ENCODE data around the gene ITGB2. TPM values are rescaled to one million over a fixed set of nuclear protein-coding genes. Genes with fewer than 3 reads are reported as not detected.
A peak's percentile ranks its signal among the peaks of the same experiment; 100 is the strongest.
"Not testable (repeated sequence)": the region's sequence is repeated elsewhere in the genome, so short reads cannot be mapped to it uniquely, and the experiment has no call there.

Gene ITGB2
- total RNA-seq, 1 donor from 2014 or later = 292 TPM

DNA sequence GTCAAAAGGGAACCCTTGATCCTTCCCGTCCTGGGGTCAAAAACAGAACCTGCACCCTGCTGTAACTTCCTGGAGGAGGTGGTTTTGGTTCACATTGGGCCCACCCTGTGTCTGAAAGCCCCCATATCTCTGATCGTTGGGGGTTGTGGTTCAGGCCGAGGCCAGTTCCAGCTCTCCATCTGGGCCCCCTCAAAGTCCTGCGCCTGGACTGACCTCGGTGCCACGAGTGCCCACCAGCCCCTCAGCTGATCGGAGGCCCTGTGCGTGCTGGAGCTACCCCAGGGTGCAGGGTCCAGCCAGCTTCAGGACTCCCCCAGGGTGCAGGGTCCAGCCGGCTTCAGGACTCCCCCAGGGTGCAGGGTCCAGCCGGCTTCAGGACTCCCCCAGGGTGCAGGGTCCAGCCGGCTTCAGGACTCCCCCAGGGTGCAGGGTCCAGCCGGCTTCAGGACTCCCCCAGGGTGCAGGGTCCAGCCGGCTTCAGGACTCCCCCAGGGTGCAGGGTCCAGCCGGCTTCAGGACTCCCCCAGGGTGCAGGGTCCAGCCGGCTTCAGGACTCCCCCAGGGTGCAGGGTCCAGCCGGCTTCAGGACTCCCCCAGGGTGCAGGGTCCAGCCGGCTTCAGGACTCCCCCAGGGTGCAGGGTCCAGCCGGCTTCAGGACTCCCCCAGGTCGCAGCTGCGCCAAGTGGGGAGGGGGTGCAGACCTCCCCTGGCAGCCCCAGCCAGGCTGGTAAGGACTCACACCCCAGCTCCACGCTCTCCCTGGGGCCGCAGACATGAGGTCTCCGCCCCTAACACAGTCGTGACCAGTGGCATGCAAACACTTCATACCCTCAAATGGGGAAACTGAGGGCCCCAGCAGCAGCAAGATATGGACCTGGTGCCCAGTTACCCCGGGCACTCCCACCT, 7.9 kb downstream of the ITGB2 start:
- DNase-seq (ENCODE audit: low spot score); intact Hi-C loops (cut with micrococcal nuclease); H3K27me3 Mint-ChIP-seq (ENCODE audit: insufficient read depth); H3K9me3 Mint-ChIP-seq: not testable (repeated sequence)
- Mint-ChIP-seq H3K4me3 (peak overlapping the region; percentile 78), H3K36me3 (ENCODE audit: low read depth) (peaks cover 38% of the 10 kb centered on the region), H3K4me1 (ENCODE audit: low read depth) (peaks cover 75% of the 10 kb centered on the region), H3K27ac (peak overlapping the region; percentile 99)

DNA sequence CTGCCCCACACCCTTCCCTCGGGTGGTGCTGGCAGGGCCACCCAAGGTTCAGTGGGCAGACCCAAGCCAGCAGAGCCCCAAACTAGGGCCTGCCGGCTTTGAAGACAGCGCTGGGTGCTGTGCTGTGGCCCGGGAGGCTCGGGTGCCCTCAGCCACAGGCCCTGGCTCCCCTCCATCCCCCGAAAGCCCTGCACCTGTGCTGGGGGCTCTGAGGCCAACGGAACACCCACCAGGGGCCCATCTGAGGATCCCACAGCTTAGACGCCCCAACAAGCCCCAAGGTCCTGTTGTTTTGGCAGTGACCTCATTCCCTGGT, 8.6 kb downstream of the ITGB2 start:
- Mint-ChIP-seq H3K36me3 (ENCODE audit: low read depth) (peaks cover 32% of the 10 kb centered on the region), H3K27ac (peak overlapping the region; percentile 90), H3K4me1 (ENCODE audit: low read depth) (peaks cover 69% of the 10 kb centered on the region), H3K27me3 (ENCODE audit: insufficient read depth) (no peaks in the 10 kb centered on the region), H3K4me3 (peak overlapping the region; percentile 78), H3K9me3 (no peaks in the 10 kb centered on the region)
- DNase-seq (ENCODE audit: low spot score) = no peak
- intact Hi-C loops (cut with micrococcal nuclease) = no loop called here

DNA sequence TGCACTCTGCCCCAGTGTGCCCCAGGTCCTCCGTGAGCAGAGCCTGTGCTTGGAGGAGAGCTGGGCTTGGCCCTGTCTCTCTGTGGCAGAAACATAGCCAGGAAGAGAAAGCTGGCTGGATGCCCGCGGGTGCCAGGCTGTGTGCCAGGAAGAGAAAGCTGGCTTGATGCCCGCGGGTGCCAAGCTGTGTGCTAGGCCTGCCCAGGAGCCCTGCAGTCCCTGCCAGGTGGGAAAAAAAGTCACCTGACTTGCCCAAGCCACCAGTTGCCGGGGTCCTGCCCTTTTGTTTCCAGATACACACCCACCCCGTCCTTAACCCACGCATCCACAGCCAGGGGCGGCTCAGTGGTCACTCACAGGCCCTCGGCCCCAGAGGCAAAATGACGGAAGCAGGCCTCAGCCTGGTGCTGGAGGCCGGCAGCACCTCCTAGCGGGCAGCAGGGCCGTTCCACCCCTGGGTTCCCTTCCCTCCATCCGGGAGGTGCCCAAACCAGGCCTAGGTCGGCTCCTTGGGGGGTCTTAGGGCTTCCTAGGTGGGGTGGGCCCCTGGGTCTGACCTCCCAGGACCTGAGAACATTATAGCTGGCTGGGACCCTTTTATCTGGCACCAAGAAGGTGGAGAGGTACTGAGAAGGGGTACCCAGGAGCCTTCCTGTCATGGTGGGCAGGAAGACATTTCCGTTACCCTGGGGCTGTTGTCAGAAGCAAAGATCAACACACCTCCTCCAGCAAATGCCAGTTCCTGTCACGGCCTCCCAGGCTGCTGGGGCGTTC, 9.1 kb downstream of the ITGB2 start:
- Mint-ChIP-seq H3K4me3 (peak overlapping the region; percentile 78), H3K27me3 (ENCODE audit: insufficient read depth) (no peaks in the 10 kb centered on the region), H3K36me3 (ENCODE audit: low read depth) (peaks cover 32% of the 10 kb centered on the region), H3K9me3 (no peaks in the 10 kb centered on the region), H3K27ac (peak overlapping the region; percentile 90), H3K4me1 (ENCODE audit: low read depth) (peaks cover 63% of the 10 kb centered on the region)
- intact Hi-C loops (cut with micrococcal nuclease) = loop anchor here (1.0 kb wide), 2 partner anchors 19 to 110 kb away; partner anchors contain the start of gene UBE2G2
- DNase-seq (ENCODE audit: low spot score) = peak; percentile 50

- peaks cover 35% of the 10 kb centered on the region for H3K36me3 Mint-ChIP-seq (ENCODE audit: low read depth)
- H3K4me1 Mint-ChIP-seq (ENCODE audit: low read depth) = peaks cover 58% of the 10 kb centered on the region
- intact Hi-C loops (cut with micrococcal nuclease) = loop anchor here (1.0 kb wide), 2 partner anchors 19 to 110 kb away; partner anchors contain the start of gene UBE2G2
Observed at GRCh38 chr21:44911068-44911383, 9.7 kb downstream of the ITGB2 start.

GRCh38 chr21:44910229-44911067, 10.3 kb downstream of the ITGB2 start:
- H3K36me3 Mint-ChIP-seq (ENCODE audit: low read depth) = peaks cover 34% of the 10 kb centered on the region
- H3K27ac Mint-ChIP-seq = peak overlapping the region; percentile 90
- H3K27me3 Mint-ChIP-seq (ENCODE audit: insufficient read depth) = no peaks in the 10 kb centered on the region
- H3K4me1 Mint-ChIP-seq (ENCODE audit: low read depth) = peaks cover 52% of the 10 kb centered on the region
- intact Hi-C loops (cut with micrococcal nuclease) = loop anchor here (1.0 kb wide), 2 partner anchors 18 to 109 kb away; partner anchors contain the start of gene UBE2G2
- H3K9me3 Mint-ChIP-seq = no peaks in the 10 kb centered on the region
- no peak for DNase-seq (ENCODE audit: low spot score)
- peak overlapping the region; percentile 78 for H3K4me3 Mint-ChIP-seq

More at GRCh38 chr21:44911068-44911383, 9.7 kb downstream of the ITGB2 start:
- H3K9me3 Mint-ChIP-seq = no peaks in the 10 kb centered on the region
- peak overlapping the region; percentile 78 for H3K4me3 Mint-ChIP-seq
- peak overlapping the region; percentile 90 for H3K27ac Mint-ChIP-seq
- DNase-seq (ENCODE audit: low spot score) = no peak
- no peaks in the 10 kb centered on the region for H3K27me3 Mint-ChIP-seq (ENCODE audit: insufficient read depth)

DNA sequence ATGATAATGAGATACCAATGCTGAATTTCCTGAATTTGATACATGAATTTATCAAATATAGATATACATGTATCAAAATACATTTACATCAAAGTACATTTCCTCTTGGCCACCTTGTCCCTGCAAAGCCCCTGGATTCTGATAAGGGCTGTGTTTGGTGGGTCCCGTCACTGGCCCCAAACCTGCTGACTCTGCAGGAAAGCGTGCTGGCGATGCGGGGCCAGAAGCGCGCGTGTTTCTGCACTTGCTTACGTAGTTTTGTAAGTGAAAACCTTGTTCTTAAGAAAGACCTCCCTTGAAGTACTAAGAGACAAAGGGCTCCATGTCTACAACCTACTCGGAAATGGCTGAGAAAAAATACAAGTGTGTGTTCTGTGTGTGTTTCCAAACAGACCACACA, 11.0 kb downstream of the ITGB2 start:
- Mint-ChIP-seq H3K4me1 (ENCODE audit: low read depth) (peaks cover 45% of the 10 kb centered on the region), H3K36me3 (ENCODE audit: low read depth) (peaks cover 32% of the 10 kb centered on the region), H3K4me3 (no peak overlapping the region), H3K9me3 (no peaks in the 10 kb centered on the region), H3K27me3 (ENCODE audit: insufficient read depth) (no peaks in the 10 kb centered on the region), H3K27ac (peak overlapping the region; percentile 56)
- intact Hi-C loops (cut with micrococcal nuclease) = no loop called here
- DNase-seq (ENCODE audit: low spot score) = no peak

GRCh38 chr21:44908908-44909307, 11.8 kb downstream of the ITGB2 start:
- no peak for DNase-seq (ENCODE audit: low spot score)
- intact Hi-C loops (cut with micrococcal nuclease) = no loop called here
- Mint-ChIP-seq H3K36me3 (ENCODE audit: low read depth) (peaks cover 38% of the 10 kb centered on the region), H3K4me3 (no peak overlapping the region), H3K9me3 (no peaks in the 10 kb centered on the region), H3K27ac (peak overlapping the region; percentile 73), H3K4me1 (ENCODE audit: low read depth) (peaks cover 37% of the 10 kb centered on the region), H3K27me3 (ENCODE audit: insufficient read depth) (no peaks in the 10 kb centered on the region)

GRCh38 chr21:44907966-44908895, 12.5 kb downstream of the ITGB2 start:
- H3K27me3 Mint-ChIP-seq (ENCODE audit: insufficient read depth) = no peaks in the 10 kb centered on the region
- H3K4me1 Mint-ChIP-seq (ENCODE audit: low read depth) = peaks cover 35% of the 10 kb centered on the region
- H3K36me3 Mint-ChIP-seq (ENCODE audit: low read depth) = peaks cover 42% of the 10 kb centered on the region
- H3K9me3 Mint-ChIP-seq = no peaks in the 10 kb centered on the region
- intact Hi-C loops (cut with micrococcal nuclease) = no loop called here
- no peak for DNase-seq (ENCODE audit: low spot score)
- H3K4me3 Mint-ChIP-seq = no peak overlapping the region
- peak overlapping the region; percentile 73 for H3K27ac Mint-ChIP-seq

- Mint-ChIP-seq H3K36me3 (ENCODE audit: low read depth) (peaks cover 50% of the 10 kb centered on the region), H3K4me3 (no peak overlapping the region), H3K27me3 (ENCODE audit: insufficient read depth) (no peaks in the 10 kb centered on the region), H3K4me1 (ENCODE audit: low read depth) (peaks cover 33% of the 10 kb centered on the region), H3K9me3 (no peaks in the 10 kb centered on the region), H3K27ac (no peak overlapping the region)
- DNase-seq (ENCODE audit: low spot score) = no peak
- intact Hi-C loops (cut with micrococcal nuclease) = no loop called here
Observed at GRCh38 chr21:44907225-44907965, 13.3 kb downstream of the ITGB2 start.

DNA sequence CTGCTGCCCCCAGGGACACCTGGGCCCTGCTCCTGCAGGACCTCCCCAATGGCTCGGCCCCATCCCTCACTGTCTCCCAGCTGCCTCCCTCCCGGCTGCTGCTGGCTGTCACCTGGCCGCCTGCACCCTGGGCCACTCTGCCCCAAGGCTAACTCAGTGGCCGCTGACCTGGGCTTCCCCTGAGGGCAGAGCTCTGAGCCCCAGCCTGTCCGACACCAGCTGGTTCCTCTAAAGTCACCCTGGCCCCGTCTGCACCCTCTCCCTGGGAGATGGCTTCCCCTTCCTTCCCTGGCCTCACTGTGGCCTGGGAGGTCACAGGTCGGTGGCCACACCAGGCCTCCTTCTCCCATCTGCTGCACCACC, 15.0 kb downstream of the ITGB2 start:
- no peak overlapping the region for H3K27ac Mint-ChIP-seq
- no peaks in the 10 kb centered on the region for H3K27me3 Mint-ChIP-seq (ENCODE audit: insufficient read depth)
- no peak for DNase-seq (ENCODE audit: low spot score)
- peaks cover 53% of the 10 kb centered on the region for H3K36me3 Mint-ChIP-seq (ENCODE audit: low read depth)
- intact Hi-C loops (cut with micrococcal nuclease) = no loop called here
- H3K4me3 Mint-ChIP-seq = no peak overlapping the region
- no peaks in the 10 kb centered on the region for H3K9me3 Mint-ChIP-seq
- peaks cover 17% of the 10 kb centered on the region for H3K4me1 Mint-ChIP-seq (ENCODE audit: low read depth)

- intact Hi-C loops (cut with micrococcal nuclease) = no loop called here
- peaks cover 17% of the 10 kb centered on the region for H3K4me1 Mint-ChIP-seq (ENCODE audit: low read depth)
- DNase-seq (ENCODE audit: low spot score) = no peak
- no peaks in the 10 kb centered on the region for H3K9me3 Mint-ChIP-seq
- peaks cover 59% of the 10 kb centered on the region for H3K36me3 Mint-ChIP-seq (ENCODE audit: low read depth)
- no peak overlapping the region for H3K4me3 Mint-ChIP-seq
- peak overlapping the region; percentile 18 for H3K27ac Mint-ChIP-seq
- H3K27me3 Mint-ChIP-seq (ENCODE audit: insufficient read depth) = no peaks in the 10 kb centered on the region
Observed at GRCh38 chr21:44905016-44905727, 15.5 kb downstream of the ITGB2 start.
